Activated effector memory CD4-positive, alpha-beta T cell treated with anti-CD3 and anti-CD28 coated beads, Interleukin-2, amount 50 U/mL, for 16 hours (primary cell): Measurements from ENCODE around the gene SLC45A1.

Source experiments
- DNase-seq: peaks from one replicate; pipeline ENCODE4 v3.0.0-alpha.2; 2020

SLC45A1 gene

GRCh38 chr1:8312235-8313218 lies 5.4 kb upstream of the SLC45A1 start:
- no peak for DNase-seq

- no peak for DNase-seq
These were observed 4.7 kb upstream of the SLC45A1 start for GRCh38 chr1:8313231-8313630.

GRCh38 chr1:8314346-8315280 lies 3.3 kb upstream of the SLC45A1 start:
- DNase-seq = peak; percentile 79

GRCh38 chr1:8315573-8316475 lies 2.1 kb upstream of the SLC45A1 start:
- DNase-seq = no peak

GRCh38 chr1:8318436-8318835 lies 522 bp downstream of the SLC45A1 start:
- no peak for DNase-seq

- DNase-seq = no peak
These were observed 3.7 kb downstream of the SLC45A1 start for GRCh38 chr1:8321612-8322011.

- DNase-seq = no peak
These were observed 5.8 kb downstream of the SLC45A1 start for GRCh38 chr1:8323706-8324105.

GRCh38 chr1:8324176-8324810 lies 6.4 kb downstream of the SLC45A1 start:
- DNase-seq = no peak

GRCh38 chr1:8325771-8326170 lies 7.9 kb downstream of the SLC45A1 start:
- DNase-seq = no peak

- DNase-seq = no peak
These were observed 8.4 kb downstream of the SLC45A1 start for GRCh38 chr1:8326265-8326664.

- DNase-seq = no peak
These were observed 10.4 kb downstream of the SLC45A1 start for GRCh38 chr1:8328271-8328670.

- DNase-seq = no peak
These were observed 11.5 kb downstream of the SLC45A1 start for GRCh38 chr1:8329439-8329838.

- no peak for DNase-seq
These were observed 11.9 kb downstream of the SLC45A1 start for GRCh38 chr1:8329858-8330257.

GRCh38 chr1:8330271-8331125 lies 12.6 kb downstream of the SLC45A1 start:
- DNase-seq = no peak

GRCh38 chr1:8332806-8333205 lies 14.9 kb downstream of the SLC45A1 start:
- no peak for DNase-seq

- no peak for DNase-seq
These were observed 15.5 kb downstream of the SLC45A1 start for GRCh38 chr1:8333246-8333987.

- no peak for DNase-seq
These were observed 16.4 kb downstream of the SLC45A1 start for GRCh38 chr1:8334106-8334851.

GRCh38 chr1:8335246-8335645 lies 17.3 kb downstream of the SLC45A1 start:
- no peak for DNase-seq

- DNase-seq = no peak
These were observed 20.0 kb downstream of the SLC45A1 start for GRCh38 chr1:8337776-8338525.
